ENCODE results near the gene UQCC2.

Gene UQCC2

GRCh38 chr6:33713786-33714185 is 2.3 kb upstream of the UQCC2 start:
- peaks cover 22% of the 10 kb centered on the region for H3K36me3 ChIP-seq (ENCODE audit: control insufficient read depth, low read length)

DNA sequence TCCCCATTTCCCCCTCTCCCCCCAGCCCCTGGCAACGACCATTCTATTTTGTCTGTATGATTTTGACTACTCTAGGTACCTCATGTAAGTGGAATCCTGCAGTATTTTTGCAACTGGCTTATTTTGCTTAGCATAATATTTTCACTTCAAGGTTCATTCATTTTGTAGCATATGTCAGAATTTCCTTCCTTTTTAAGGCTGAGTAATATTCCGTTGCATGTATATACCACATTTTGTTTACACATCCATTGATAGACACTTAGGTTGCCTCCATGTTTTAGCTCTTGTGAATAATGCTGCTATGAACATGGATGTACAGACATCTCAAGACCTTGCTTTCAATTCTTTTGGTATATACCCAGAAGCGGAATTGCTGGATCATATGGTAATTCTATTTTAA is 1.4 kb upstream of the UQCC2 start:
- TF ChIP-seq EZH2phosphoT487 (IDR thresholded peaks at IDR 0.05; ENCODE audit: borderline replicate concordance, low read length) (no peak), CTCF (IDR thresholded peaks at IDR 0.05; ENCODE audit: low read depth, low read length, poor library complexity, severe bottlenecking) (no peak)
- Histone ChIP-seq H3K36me3 (ENCODE audit: control insufficient read depth, low read length) (peaks cover 31% of the 10 kb centered on the region), H3K9me2 (replicated peaks; ENCODE audit: control insufficient read depth, low read length) (no peaks in the 10 kb centered on the region), H3K27me3 (ENCODE audit: control insufficient read depth, low read length) (no peaks in the 10 kb centered on the region), H3K4me1 (ENCODE audit: control insufficient read depth, low read length) (peaks cover 34% of the 10 kb centered on the region), H3K4me3 (ENCODE audit: low read length) (no peak overlapping the region), H3F3A (ENCODE audit: control insufficient read depth, insufficient read depth) (peaks cover 2% of the 10 kb centered on the region), H3K27ac (ENCODE audit: low read depth, low read length) (no peak overlapping the region), H3K9me3 (ENCODE audit: control insufficient read depth, insufficient read depth, low read length) (no peaks in the 10 kb centered on the region), H4K20me1 (ENCODE audit: control insufficient read depth, insufficient read depth, low read depth, low read length) (no peaks in the 10 kb centered on the region), H3K4me2 (ENCODE audit: low read length) (no peak overlapping the region), H3K79me2 (ENCODE audit: control insufficient read depth, low read length) (peaks cover 28% of the 10 kb centered on the region)

More at GRCh38 chr6:33713786-33714185, 2.3 kb upstream of the UQCC2 start:
- Histone ChIP-seq H3K27me3 (ENCODE audit: control insufficient read depth, low read length) (no peaks in the 10 kb centered on the region), H3K4me1 (ENCODE audit: control insufficient read depth, low read length) (peaks cover 33% of the 10 kb centered on the region), H3F3A (ENCODE audit: control insufficient read depth, insufficient read depth) (peaks cover 2% of the 10 kb centered on the region), H4K20me1 (ENCODE audit: control insufficient read depth, insufficient read depth, low read depth, low read length) (no peaks in the 10 kb centered on the region), H3K4me3 (ENCODE audit: low read length) (no peak overlapping the region), H3K27ac (ENCODE audit: low read depth, low read length) (no peak overlapping the region), H3K9me2 (replicated peaks; ENCODE audit: control insufficient read depth, low read length) (no peaks in the 10 kb centered on the region), H3K9me3 (ENCODE audit: control insufficient read depth, insufficient read depth, low read length) (no peaks in the 10 kb centered on the region), H3K79me2 (ENCODE audit: control insufficient read depth, low read length) (peaks cover 23% of the 10 kb centered on the region), H3K4me2 (ENCODE audit: low read length) (no peak overlapping the region)
- TF ChIP-seq CTCF (IDR thresholded peaks at IDR 0.05; ENCODE audit: low read depth, low read length, poor library complexity, severe bottlenecking) (no peak), EZH2phosphoT487 (IDR thresholded peaks at IDR 0.05; ENCODE audit: borderline replicate concordance, low read length) (no peak)

DNA sequence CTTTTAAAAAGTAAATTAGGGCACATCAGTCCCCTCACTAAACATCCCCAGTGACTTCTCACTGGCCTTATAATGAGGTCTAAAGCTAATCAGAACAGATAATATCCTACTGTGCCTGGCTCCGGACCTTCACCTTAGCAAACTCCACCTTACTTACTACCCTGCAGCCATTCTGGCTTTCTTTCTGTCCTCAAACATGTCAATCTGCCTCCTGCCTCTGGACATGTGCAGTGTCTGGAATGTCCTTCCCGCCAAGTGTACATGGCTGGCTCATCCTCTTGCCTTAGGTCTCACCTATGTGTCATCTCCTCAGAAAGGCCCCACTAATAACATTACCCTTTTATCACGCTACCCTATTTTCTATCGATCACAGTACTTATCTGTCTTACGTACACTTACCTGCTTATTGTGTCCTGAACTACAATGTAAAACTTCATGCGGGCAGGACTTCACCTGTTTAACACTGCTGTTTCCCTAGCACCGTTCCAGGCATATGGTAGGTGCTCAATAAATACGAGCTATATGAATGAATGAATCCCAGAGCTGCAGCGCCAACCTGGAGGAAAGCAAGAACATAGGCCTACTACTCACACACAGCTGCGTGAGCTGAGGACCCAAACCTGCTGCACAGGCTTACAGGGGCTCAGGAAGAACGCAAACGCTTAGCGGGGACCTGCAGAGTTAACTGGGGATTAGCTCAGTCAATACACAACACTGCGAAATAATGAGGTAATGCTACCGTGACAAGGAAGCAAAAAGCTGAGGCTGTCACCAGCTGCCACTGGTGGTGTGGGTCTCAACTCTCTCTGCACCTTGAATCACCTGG is 991 bp downstream of the UQCC2 start:
- Histone ChIP-seq H3K4me1 (ENCODE audit: control insufficient read depth, low read length) (peaks cover 34% of the 10 kb centered on the region), H3K9me3 (ENCODE audit: control insufficient read depth, insufficient read depth, low read length) (no peaks in the 10 kb centered on the region), H3K4me3 (ENCODE audit: low read length) (peak overlapping the region; percentile 82), H3K27me3 (ENCODE audit: control insufficient read depth, low read length) (no peaks in the 10 kb centered on the region), H3K36me3 (ENCODE audit: control insufficient read depth, low read length) (peaks cover 38% of the 10 kb centered on the region), H4K20me1 (ENCODE audit: control insufficient read depth, insufficient read depth, low read depth, low read length) (no peaks in the 10 kb centered on the region), H3K27ac (ENCODE audit: low read depth, low read length) (peak overlapping the region; percentile 91), H3K4me2 (ENCODE audit: low read length) (peak overlapping the region; percentile 94), H3K79me2 (ENCODE audit: control insufficient read depth, low read length) (peaks cover 28% of the 10 kb centered on the region), H3F3A (ENCODE audit: control insufficient read depth, insufficient read depth) (peaks cover 8% of the 10 kb centered on the region), H3K9me2 (replicated peaks; ENCODE audit: control insufficient read depth, low read length) (no peaks in the 10 kb centered on the region)
- TF ChIP-seq CTCF (IDR thresholded peaks at IDR 0.05; ENCODE audit: low read depth, low read length, poor library complexity, severe bottlenecking) (no peak), EZH2phosphoT487 (IDR thresholded peaks at IDR 0.05; ENCODE audit: borderline replicate concordance, low read length) (no peak)
